ENCODE results near the gene TRERF1. TPM values are rescaled to one million over a fixed set of nuclear protein-coding genes. Genes with fewer than 3 reads are reported as not detected.

TRERF1 gene
- total and polyA plus RNA-seq, 3 donors from 2014 or later: 13.7 to 49.1 (median 40.4) TPM

DNA sequence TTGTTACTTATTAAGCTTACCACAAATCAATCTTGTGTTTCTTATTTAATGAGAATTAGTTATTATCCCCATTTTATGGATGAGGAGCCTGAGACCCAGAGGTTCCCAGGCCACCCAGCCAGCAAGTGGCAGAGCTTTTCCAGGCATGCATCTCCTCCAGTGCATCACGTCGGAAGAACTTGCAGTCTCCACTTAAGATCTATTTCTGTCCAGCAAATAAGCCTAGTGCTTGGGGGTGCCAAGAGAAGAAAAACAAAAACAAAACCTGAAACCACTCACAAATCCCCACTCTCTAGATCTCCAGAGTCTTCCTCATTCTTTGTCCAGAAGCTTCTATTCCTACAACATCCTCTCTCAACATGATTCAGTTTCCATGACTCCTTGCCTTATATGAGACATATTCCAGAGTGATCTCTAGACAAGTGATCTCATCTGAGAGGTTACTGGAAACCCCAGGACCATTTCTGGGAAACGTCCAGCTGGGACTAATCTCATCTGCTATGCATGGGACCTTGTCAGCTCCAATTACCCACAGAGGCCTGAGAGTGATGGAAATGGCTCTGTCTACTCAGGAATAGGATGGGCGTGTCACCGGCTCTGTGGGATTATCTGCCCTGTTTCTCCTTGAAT, 261.1 kb downstream of the TRERF1 start:
- no peak for TF ChIP-seq POLR2A (IDR thresholded peaks at IDR 0.05)
- TF ChIP-seq, protein P1, sequence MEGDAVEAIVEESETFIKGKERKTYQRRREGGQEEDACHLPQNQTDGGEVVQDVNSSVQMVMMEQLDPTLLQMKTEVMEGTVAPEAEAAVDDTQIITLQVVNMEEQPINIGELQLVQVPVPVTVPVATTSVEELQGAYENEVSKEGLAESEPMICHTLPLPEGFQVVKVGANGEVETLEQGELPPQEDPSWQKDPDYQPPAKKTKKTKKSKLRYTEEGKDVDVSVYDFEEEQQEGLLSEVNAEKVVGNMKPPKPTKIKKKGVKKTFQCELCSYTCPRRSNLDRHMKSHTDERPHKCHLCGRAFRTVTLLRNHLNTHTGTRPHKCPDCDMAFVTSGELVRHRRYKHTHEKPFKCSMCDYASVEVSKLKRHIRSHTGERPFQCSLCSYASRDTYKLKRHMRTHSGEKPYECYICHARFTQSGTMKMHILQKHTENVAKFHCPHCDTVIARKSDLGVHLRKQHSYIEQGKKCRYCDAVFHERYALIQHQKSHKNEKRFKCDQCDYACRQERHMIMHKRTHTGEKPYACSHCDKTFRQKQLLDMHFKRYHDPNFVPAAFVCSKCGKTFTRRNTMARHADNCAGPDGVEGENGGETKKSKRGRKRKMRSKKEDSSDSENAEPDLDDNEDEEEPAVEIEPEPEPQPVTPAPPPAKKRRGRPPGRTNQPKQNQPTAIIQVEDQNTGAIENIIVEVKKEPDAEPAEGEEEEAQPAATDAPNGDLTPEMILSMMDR (IDR thresholded peaks at IDR 0.05): no peak
- 76 to 83% methylated on average over 5 of the region's 5 CpGs for WGBS, 2 donors
- Histone ChIP-seq H3K9me3 (no peaks in the 10 kb centered on the region), H3K4me3 (no peak overlapping the region), H3K36me3 (ENCODE audit: low read depth, missing control alignments) (no peaks in the 10 kb centered on the region), H3K27ac (no peak overlapping the region), H3K27me3 (no peaks in the 10 kb centered on the region), H3K4me1 (no peaks in the 10 kb centered on the region)
- no peak for DNase-seq
- intact Hi-C loops (cut with DNase I; ENCODE audit: low total_unique reads): no loop called here

DNA sequence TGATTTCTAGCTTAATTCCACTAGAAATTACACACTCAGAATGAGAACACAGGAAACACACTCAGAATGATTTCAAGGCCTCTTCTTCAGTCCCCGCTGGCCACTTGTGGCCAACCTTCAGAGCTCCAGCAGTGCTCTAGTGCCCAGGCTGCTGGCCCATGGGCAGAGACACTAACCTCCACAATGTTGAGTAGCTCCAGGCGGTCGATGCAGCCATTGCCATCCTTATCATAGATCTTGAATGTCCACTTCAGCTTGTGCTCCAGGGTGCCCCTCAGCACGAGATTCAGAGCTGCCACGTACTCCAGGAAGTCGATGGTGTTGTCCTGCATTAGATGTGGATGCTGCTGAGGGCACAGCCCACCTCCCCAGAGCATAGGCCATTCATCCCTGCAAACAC, 263.3 kb downstream of the TRERF1 start:
- no peaks in the 10 kb centered on the region for H3K4me1 ChIP-seq
- no peak overlapping the region for H3K4me3 ChIP-seq
- no peaks in the 10 kb centered on the region for H3K9me3 ChIP-seq
- H3K27me3 ChIP-seq: no peaks in the 10 kb centered on the region
- intact Hi-C loops (cut with DNase I; ENCODE audit: low total_unique reads): no loop called here
- 80 to 82% methylated on average over 6 of the region's 6 CpGs for WGBS, 2 donors
- H3K27ac ChIP-seq: no peak overlapping the region
- no peaks in the 10 kb centered on the region for H3K36me3 ChIP-seq (ENCODE audit: low read depth, missing control alignments)
- TF ChIP-seq POLR2A (IDR thresholded peaks at IDR 0.05): no peak
- TF ChIP-seq, protein P1 (IDR thresholded peaks at IDR 0.05): no peak
- DNase-seq: no peak

GRCh38 chr6:42185597-42185996, 266.1 kb downstream of the TRERF1 start:
- H3K9me3 ChIP-seq: no peaks in the 10 kb centered on the region
- no peak for TF ChIP-seq POLR2A (IDR thresholded peaks at IDR 0.05)
- TF ChIP-seq, protein P1 (IDR thresholded peaks at IDR 0.05): no peak
- H3K36me3 ChIP-seq (ENCODE audit: low read depth, missing control alignments): no peaks in the 10 kb centered on the region
- no peaks in the 10 kb centered on the region for H3K4me1 ChIP-seq
- H3K27me3 ChIP-seq: no peaks in the 10 kb centered on the region
- 57 to 72% methylated on average over 10 of the region's 10 CpGs for WGBS, 2 donors
- DNase-seq: no peak
- H3K27ac ChIP-seq: no peak overlapping the region
- intact Hi-C loops (cut with DNase I; ENCODE audit: low total_unique reads): no loop called here
- H3K4me3 ChIP-seq: no peak overlapping the region

DNA sequence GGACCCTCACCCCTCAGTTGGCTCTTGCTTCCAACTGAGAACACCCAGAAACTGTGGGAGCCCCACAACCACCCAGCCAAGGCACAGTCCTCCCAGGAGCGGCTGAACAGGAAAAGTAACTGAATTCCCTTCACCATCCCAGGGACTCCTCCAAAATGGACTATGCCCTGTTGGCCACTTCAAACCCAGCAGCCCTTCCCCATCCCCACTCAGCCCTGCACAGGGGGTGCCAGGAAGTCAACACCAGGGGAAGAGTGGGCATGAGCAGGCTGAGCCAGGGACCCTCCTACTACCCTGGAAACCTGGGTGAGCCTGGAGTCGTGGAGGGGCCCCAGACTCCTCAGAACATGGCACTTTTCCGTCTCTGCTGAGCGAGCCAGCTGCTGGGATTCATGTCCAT, 267.3 kb downstream of the TRERF1 start:
- WGBS, 2 donors: 91 to 96% methylated on average over 4 of the region's 4 CpGs
- intact Hi-C loops (cut with DNase I; ENCODE audit: low total_unique reads): no loop called here
- Histone ChIP-seq H3K27me3 (no peaks in the 10 kb centered on the region), H3K36me3 (ENCODE audit: low read depth, missing control alignments) (no peaks in the 10 kb centered on the region), H3K9me3 (no peaks in the 10 kb centered on the region), H3K4me3 (no peak overlapping the region), H3K4me1 (no peaks in the 10 kb centered on the region), H3K27ac (no peak overlapping the region)
- no peak for DNase-seq
- no peak for TF ChIP-seq POLR2A (IDR thresholded peaks at IDR 0.05)
- TF ChIP-seq, protein P1 (IDR thresholded peaks at IDR 0.05): no peak

DNA sequence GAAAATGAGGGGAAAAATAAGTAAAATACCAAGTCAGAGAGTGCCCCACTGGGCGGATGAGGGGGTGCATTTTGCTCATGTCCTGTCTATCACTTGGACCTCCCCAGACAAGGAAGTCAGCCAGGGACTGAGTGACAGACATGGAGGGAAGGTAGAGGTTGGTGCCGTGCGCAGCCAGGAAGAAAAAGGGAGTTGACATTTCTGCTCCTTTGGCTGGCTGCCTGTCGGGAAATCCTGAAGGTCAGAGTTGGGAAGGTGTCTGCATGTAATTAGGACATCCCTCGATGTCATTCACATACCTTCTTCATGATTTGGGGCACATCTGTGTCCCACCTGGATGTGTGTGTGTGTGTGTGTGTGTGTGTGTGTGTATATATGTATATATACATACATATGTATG, 269.6 kb downstream of the TRERF1 start:
- H3K9me3 ChIP-seq: no peaks in the 10 kb centered on the region
- no peaks in the 10 kb centered on the region for H3K36me3 ChIP-seq (ENCODE audit: low read depth, missing control alignments)
- no peak overlapping the region for H3K27ac ChIP-seq
- intact Hi-C loops (cut with DNase I; ENCODE audit: low total_unique reads): no loop called here
- no peaks in the 10 kb centered on the region for H3K27me3 ChIP-seq
- WGBS, 2 donors: 53 to 74% methylated on average over 5 of the region's 5 CpGs
- no peak for TF ChIP-seq POLR2A (IDR thresholded peaks at IDR 0.05)
- TF ChIP-seq, protein P1 (IDR thresholded peaks at IDR 0.05): no peak
- DNase-seq: no peak
- H3K4me3 ChIP-seq: no peak overlapping the region
- H3K4me1 ChIP-seq: no peaks in the 10 kb centered on the region

All from testis (tissue), 3 donors.